PC-3 (cell line): ENCODE measurements around the gene PCCA. TPM values are rescaled to one million over a fixed set of nuclear protein-coding genes. Genes with fewer than 3 reads are reported as not detected.
"Not testable (repeated sequence)": the region's sequence is repeated elsewhere in the genome, so short reads cannot be mapped to it uniquely, and the experiment has no call there.

Source experiments
- ATAC-seq: fragments of 200-7000 bp; cut with Tn5 transposase; 2 replicates; pipeline ENCODE4 v1.9.1; 2020; ENCODE audit warnings: mild to moderate bottlenecking, moderate library complexity
- BruUV-seq: library from RNA; stranded (reverse); fragments of 400-500 nt; replicated peaks from 2 replicates; lab custom pipeline; 2021; lab: Mats Ljungman, UMichigan
- CTCF ChIA-PET: fragments of 300-600 bp; sonication (Branson Sonifier 250); formaldehyde crosslinking; loops from one replicate; lab custom pipeline; 2022; ENCODE audit warnings: antibody characterized with exemption; lab: Charles Lee
- POLR2A ChIA-PET: fragments of 300-600 bp; sonication (Branson Sonifier 250); formaldehyde crosslinking; loops from one replicate; lab custom pipeline; 2022; ENCODE audit warnings: antibody characterized with exemption; ENCODE audit not compliant: unreplicated experiment; lab: Charles Lee
- DNase-seq: peaks from one replicate; pipeline ENCODE4 v3.0.0-alpha.2; 2015
- H2AFZ ChIP-seq: fragments of 300-600 bp; sonication (generic); 2 replicates; pipeline ENCODE4 v1.6.0; 2016; ENCODE audit warnings: antibody characterized with exemption, low read length
- H3F3A ChIP-seq: fragments of 300-600 bp; sonication (generic); one replicate; pipeline ENCODE4 v1.6.0; 2017; ENCODE audit warnings: antibody characterized with exemption, low read length, control low read depth, mild to moderate bottlenecking; ENCODE audit not compliant: unreplicated experiment
- H3K27ac ChIP-seq: fragments of 300-600 bp; sonication (generic); 2 replicates; pipeline ENCODE4 v1.5.1; 2016; ENCODE audit warnings: mild to moderate bottlenecking, low read length
- H3K27me3 ChIP-seq: fragments of 300-600 bp; sonication (generic); 2 replicates; pipeline ENCODE4 v1.6.1; 2016; ENCODE audit warnings: low read length, mixed read lengths
- H3K36me3 ChIP-seq: fragments of 300-600 bp; sonication (generic); 2 replicates; pipeline ENCODE4 v1.6.1; 2016; ENCODE audit warnings: low read depth, mixed run types, low read length, mixed read lengths
- H3K4me1 ChIP-seq: fragments of 300-600 bp; sonication (generic); 2 replicates; pipeline ENCODE4 v1.5.1; 2016; ENCODE audit warnings: low read length; ENCODE audit not compliant: insufficient read depth
- H3K4me2 ChIP-seq: fragments of 300-600 bp; sonication (generic); 2 replicates; pipeline ENCODE4 v1.6.0; 2016; ENCODE audit warnings: low read length
- H3K4me3 ChIP-seq: fragments of 300-600 bp; sonication (generic); 2 replicates; pipeline ENCODE4 v1.5.1; 2016; ENCODE audit warnings: mild to moderate bottlenecking, low read length, mixed read lengths
- H3K79me2 ChIP-seq: fragments of 300-600 bp; sonication (generic); 2 replicates; pipeline ENCODE4 v1.6.1; 2017; ENCODE audit warnings: low read length, mixed read lengths
- H3K9ac ChIP-seq: fragments of 300-600 bp; sonication (generic); 2 replicates; pipeline ENCODE4 v1.6.0; 2016; ENCODE audit warnings: mild to moderate bottlenecking, low read length
- H3K9me2 ChIP-seq: fragments of 300-600 bp; sonication (generic); replicated peaks from 2 replicates; pipeline ENCODE4 v1.6.1; 2016; ENCODE audit warnings: mixed run types, low read length, mixed read lengths
- H3K9me3 ChIP-seq: fragments of 300-600 bp; sonication (generic); 2 replicates; pipeline ENCODE4 v1.6.1; 2016; ENCODE audit warnings: low read length, mixed read lengths
- H4K20me1 ChIP-seq: fragments of 300-600 bp; sonication (generic); 2 replicates; pipeline ENCODE4 v1.6.1; 2016; ENCODE audit warnings: low read length, mixed read lengths
- CTCF ChIP-seq: fragments of 300-600 bp; sonication (generic); conservative IDR thresholded peaks from 2 replicates; pipeline ENCODE4 v1.5.1; 2017; ENCODE audit warnings: antibody characterized with exemption, low read depth, mild to moderate bottlenecking, low read length
- EZH2 ChIP-seq: fragments of 300-600 bp; sonication (generic); IDR thresholded peaks from one replicate; pipeline ENCODE4 v1.6.1; 2017; ENCODE audit warnings: antibody characterized with exemption, mild to moderate bottlenecking, low read length; ENCODE audit not compliant: unreplicated experiment
- EZH2phosphoT487 ChIP-seq: fragments of 300-600 bp; sonication (generic); IDR thresholded peaks from 2 replicates; pipeline ENCODE4 v1.6.1; 2018; ENCODE audit warnings: mild to moderate bottlenecking, antibody characterized with exemption, low read length, borderline replicate concordance
- intact Hi-C: fragments of 100-400 bp; cut with micrococcal nuclease; formaldehyde crosslinking; loops from 2 replicates; pipeline ENCODE4 v1.9.0; 2023
- total RNA-seq: library from RNA; depleted of rRNA; stranded (reverse); fragments of >200 nt; gene quantifications from 2 replicates; pipeline ENCODE4 v1.2.3, GENCODE V29; 2014

Gene PCCA
- total RNA-seq, 1 experiment from 2014 or later = 10.5 TPM

- ATAC-seq = no peak
- H3K9ac ChIP-seq = no peak overlapping the region
- TF ChIP-seq EZH2 = no peak
- no peak for TF ChIP-seq EZH2phosphoT487
- no peak for TF ChIP-seq CTCF
- H3K4me2 ChIP-seq = no peak overlapping the region
- H3K27ac ChIP-seq = no peak overlapping the region
- DNase-seq = no peak
- BruUV-seq = no TSS peak
- no peak overlapping the region for H3K4me3 ChIP-seq
- no peaks in the 10 kb centered on the region for H3F3A ChIP-seq
- no peaks in the 10 kb centered on the region for H3K79me2 ChIP-seq
- H2AFZ ChIP-seq = no peak overlapping the region
- no peaks in the 10 kb centered on the region for H3K9me2 ChIP-seq
- H3K4me1 ChIP-seq = peaks cover 18% of the 10 kb centered on the region
- no peaks in the 10 kb centered on the region for H3K9me3 ChIP-seq
- ChIA-PET POLR2A (no interaction called here), CTCF (interaction anchor here (0.7 kb wide), 1 partner anchor 354 kb away, joined by 4 read pairs; no protein-coding TSS in a partner anchor)
- no peaks in the 10 kb centered on the region for H3K36me3 ChIP-seq
- no peaks in the 10 kb centered on the region for H4K20me1 ChIP-seq
- intact Hi-C loops = loop anchor here (5.0 kb wide), 1 partner anchor 37 kb away; no protein-coding TSS in a partner anchor
- no peaks in the 10 kb centered on the region for H3K27me3 ChIP-seq
These were observed 71.6 kb downstream of the PCCA start for GRCh38 chr13:100160450-100160849.

- no peak overlapping the region for H3K4me3 ChIP-seq
- no peak overlapping the region for H3K4me2 ChIP-seq
- intact Hi-C loops = loop anchor here (5.0 kb wide), 1 partner anchor 34 kb away; no protein-coding TSS in a partner anchor
- DNase-seq = no peak
- TF ChIP-seq CTCF (no peak), EZH2 (no peak)
- no peak overlapping the region for H3K27ac ChIP-seq
- no TSS peak for BruUV-seq
- H3K27me3 ChIP-seq = no peaks in the 10 kb centered on the region
- POLR2A ChIA-PET = no interaction called here
- no peaks in the 10 kb centered on the region for H3K79me2 ChIP-seq
- no peaks in the 10 kb centered on the region for H3K9me3 ChIP-seq
- ATAC-seq = no peak
- no peak overlapping the region for H2AFZ ChIP-seq
- no peak overlapping the region for H3K9ac ChIP-seq
- H3K4me1 ChIP-seq = no peaks in the 10 kb centered on the region
- H3K36me3 ChIP-seq = no peaks in the 10 kb centered on the region
- H3F3A ChIP-seq = no peaks in the 10 kb centered on the region
- H4K20me1 ChIP-seq = no peaks in the 10 kb centered on the region
- CTCF ChIA-PET = no interaction called here
- no peaks in the 10 kb centered on the region for H3K9me2 ChIP-seq
These were observed 74.5 kb downstream of the PCCA start for GRCh38 chr13:100163375-100163774.

GRCh38 chr13:100173203-100173602 is 84.3 kb downstream of the PCCA start:
- Histone ChIP-seq H3K9ac (no peak overlapping the region), H3K9me2 (no peaks in the 10 kb centered on the region), H3K36me3 (no peaks in the 10 kb centered on the region), H3K4me3 (no peak overlapping the region), H3K9me3 (no peaks in the 10 kb centered on the region), H3K4me1 (no peaks in the 10 kb centered on the region), H2AFZ (no peak overlapping the region), H3K4me2 (no peak overlapping the region), H3K27ac (no peak overlapping the region), H3F3A (no peaks in the 10 kb centered on the region), H3K27me3 (no peaks in the 10 kb centered on the region), H4K20me1 (no peaks in the 10 kb centered on the region), H3K79me2 (no peaks in the 10 kb centered on the region)
- ATAC-seq = no peak
- no peak for DNase-seq
- POLR2A ChIA-PET = no interaction called here
- intact Hi-C loops = no loop called here
- BruUV-seq = no TSS peak
- CTCF ChIA-PET = no interaction called here
- TF ChIP-seq EZH2 (no peak), EZH2phosphoT487 (no peak), CTCF (no peak)

- H4K20me1 ChIP-seq, H3K27me3 ChIP-seq, H3K36me3 ChIP-seq, H3K4me2 ChIP-seq, ATAC-seq, H3K4me3 ChIP-seq, POLR2A ChIA-PET, DNase-seq, H3F3A ChIP-seq, H3K9me2 ChIP-seq, H3K79me2 ChIP-seq, H2AFZ ChIP-seq, CTCF ChIA-PET, H3K4me1 ChIP-seq, intact Hi-C loops, H3K9ac ChIP-seq, H3K27ac ChIP-seq, H3K9me3 ChIP-seq, BruUV-seq: not testable (repeated sequence)
These were observed 85.6 kb downstream of the PCCA start for GRCh38 chr13:100174455-100174854.
